ENCODE measurements around the gene PSPH.

Gene PSPH

GRCh38 chr7:55996856-55997500, 54.3 kb downstream of the PSPH start:
- no peak for DNase-seq (ENCODE audit: low read depth)

- no peak for DNase-seq (ENCODE audit: low read depth)
These were observed 58.9 kb downstream of the PSPH start for GRCh38 chr7:55992346-55992745.

GRCh38 chr7:55983537-55983936, 67.7 kb downstream of the PSPH start:
- DNase-seq (ENCODE audit: low read depth) = no peak

GRCh38 chr7:55980266-55980665, 71.0 kb downstream of the PSPH start:
- DNase-seq (ENCODE audit: low read depth) = no peak

- DNase-seq (ENCODE audit: low read depth) = peak; percentile 17
These were observed 73.4 kb downstream of the PSPH start for GRCh38 chr7:55977831-55978230.

GRCh38 chr7:55975988-55976633, 75.1 kb downstream of the PSPH start:
- DNase-seq (ENCODE audit: low read depth) = no peak

- no peak for DNase-seq (ENCODE audit: low read depth)
These were observed 77.4 kb downstream of the PSPH start for GRCh38 chr7:55973747-55974250.

- DNase-seq (ENCODE audit: low read depth) = no peak
These were observed 80.3 kb downstream of the PSPH start for GRCh38 chr7:55970978-55971377.

- DNase-seq (ENCODE audit: low read depth) = no peak
These were observed 80.7 kb downstream of the PSPH start for GRCh38 chr7:55970561-55970960.

GRCh38 chr7:55969391-55969790, 81.9 kb downstream of the PSPH start:
- DNase-seq (ENCODE audit: low read depth) = no peak

GRCh38 chr7:55966851-55967250, 84.4 kb downstream of the PSPH start:
- no peak for DNase-seq (ENCODE audit: low read depth)

GRCh38 chr7:55965805-55966421, 85.3 kb downstream of the PSPH start:
- no peak for DNase-seq (ENCODE audit: low read depth)

- no peak for DNase-seq (ENCODE audit: low read depth)
These were observed 86.2 kb downstream of the PSPH start for GRCh38 chr7:55965100-55965470.

- DNase-seq (ENCODE audit: low read depth) = peak; percentile 20
These were observed 86.8 kb downstream of the PSPH start, which contains the start of gene NIPSNAP2 for GRCh38 chr7:55964261-55965099. Gene NIPSNAP2 (plus strand): TSS chr7:55964585. CDS start chr7:55964610, 25 bp downstream.

GRCh38 chr7:55963584-55964168, 87.6 kb downstream of the PSPH start:
- no peak for DNase-seq (ENCODE audit: low read depth)

GRCh38 chr7:55962014-55962413, 89.2 kb downstream of the PSPH start:
- no peak for DNase-seq (ENCODE audit: low read depth)

Data from stromal cell of bone marrow (primary cell).